ENCODE data around the gene ZNF786. TPM values are rescaled to one million over a fixed set of nuclear protein-coding genes. Genes with fewer than 3 reads are reported as not detected.
A peak's percentile ranks its signal among the peaks of the same experiment; 100 is the strongest.
"Not testable (repeated sequence)": the region's sequence is repeated elsewhere in the genome, so short reads cannot be mapped to it uniquely, and the experiment has no call there.

The ZNF786 gene
- total and polyA plus RNA-seq, 10 of the 15 experiments (the other 5 are each of a cell fraction or from before 2014, with no cell fraction given), result 0.47 to 7.0 (median 4.2) TPM

GRCh38 chr7:149093228-149093627 is 2.7 kb upstream of the ZNF786 start:
- Histone ChIP-seq H3K4me2 (ENCODE audit: control insufficient read depth, insufficient read depth) (0 out of 2 replicates have a peak overlapping the region, but pooled peaks have one; percentile 13), H3K36me3 (ENCODE audit: control insufficient read depth in 2 of 2, insufficient read depth in 2 of 2, low read length in 1 of 2) (no peaks in the 10 kb centered on the region), H3K27ac (ENCODE audit: control insufficient read depth, insufficient read depth) (no peak overlapping the region), H3K4me1 (ENCODE audit: control insufficient read depth, insufficient read depth, low read length) (peaks cover 6% of the 10 kb centered on the region; the same call in 1 of the 2 replicates), H3K27me3 (replicated peaks in 1 of 2; ENCODE audit: control insufficient read depth in 2 of 2, insufficient read depth in 2 of 2, low read length in 1 of 2) (no peaks in the 10 kb centered on the region), H2AFZ (ENCODE audit: control insufficient read depth, low read depth, low read length) (peak overlapping the region; percentile 55), H3K4me3 (no peak overlapping the region), H3K9ac (ENCODE audit: control insufficient read depth, insufficient read depth, low read length) (no peak overlapping the region), H3K9me3 (replicated peaks; ENCODE audit: control insufficient read depth, insufficient read depth, low read length) (no peaks in the 10 kb centered on the region), H3K79me2 (ENCODE audit: control insufficient read depth, insufficient read depth, low read length) (peaks cover 6% of the 10 kb centered on the region), H4K20me1 (ENCODE audit: control insufficient read depth, insufficient read depth) (no peaks in the 10 kb centered on the region)
- in situ Hi-C loops (cut with MboI) (no loop called here), intact Hi-C loops (cut with micrococcal nuclease; ENCODE audit: unreplicated experiment) (no loop called here)
- no TSS peak for BruUV-seq (replicated peaks)
- ChIA-PET POLR2A (no interaction called here), CTCF (interaction anchor here (1.2 to 1.3 kb wide), 2 partner anchors 28 to 88 kb away, joined by 4 read pairs; no protein-coding TSS in a partner anchor), SMC1A (ENCODE audit: uncharacterized antibody, unreplicated experiment) (interaction anchor here (1.4 kb wide), 1 partner anchor 130 kb away, joined by 3 read pairs; no protein-coding TSS in a partner anchor), RAD21 (ENCODE audit: unreplicated experiment) (interaction anchor here (0.7 to 0.8 kb wide), 3 partner anchors 27 to 88 kb away, joined by 3 to 4 read pairs (median 4); partner anchors contain the start of gene ZNF398)
- ATAC-seq (no peak), FAIRE-seq (no peak), DNase-seq (ENCODE audit: low read depth, low spot score) (no peak)
- TF ChIP-seq GATAD2B (conservative IDR thresholded peaks at IDR 0.05; ENCODE audit: low read depth) (no peak), ETV6 (conservative IDR thresholded peaks at IDR 0.05 in 1 of 2, IDR thresholded peaks at IDR 0.05 in 1 of 2; ENCODE audit: borderline replicate concordance in 1 of 2, low read depth in 1 of 2) (no peak), NFYA (IDR thresholded peaks at IDR 0.05; ENCODE audit: borderline replicate concordance, low read depth, low read length) (no peak), LARP7 (IDR thresholded peaks at IDR 0.05) (no peak), E4F1 (IDR thresholded peaks at IDR 0.05; ENCODE audit: borderline replicate concordance, partially characterized antibody) (no peak)
- WGBS (ENCODE audit: insufficient coverage, insufficient replicate concordance, low lambda C conversion rate, missing lambda C conversion rate), result 0% methylated on average over 4 of the region's 4 CpGs

GRCh38 chr7:149092244-149092643 is 1.7 kb upstream of the ZNF786 start:
- H3K4me1 ChIP-seq (ENCODE audit: control insufficient read depth, insufficient read depth, low read length); H3K79me2 ChIP-seq (ENCODE audit: control insufficient read depth, insufficient read depth, low read length); ATAC-seq; H3K36me3 ChIP-seq (ENCODE audit: control insufficient read depth in 2 of 2, insufficient read depth in 2 of 2, low read length in 1 of 2); H3K27ac ChIP-seq (ENCODE audit: control insufficient read depth, insufficient read depth); intact Hi-C loops (cut with micrococcal nuclease; ENCODE audit: unreplicated experiment); RAD21 ChIA-PET (ENCODE audit: unreplicated experiment); BruUV-seq (replicated peaks); H4K20me1 ChIP-seq (ENCODE audit: control insufficient read depth, insufficient read depth); H3K27me3 ChIP-seq (replicated peaks in 1 of 2; ENCODE audit: control insufficient read depth in 2 of 2, insufficient read depth in 2 of 2, low read length in 1 of 2); H3K9ac ChIP-seq (ENCODE audit: control insufficient read depth, insufficient read depth, low read length); H3K4me3 ChIP-seq; H3K4me2 ChIP-seq (ENCODE audit: control insufficient read depth, insufficient read depth); H3K9me3 ChIP-seq (replicated peaks; ENCODE audit: control insufficient read depth, insufficient read depth, low read length); FAIRE-seq; DNase-seq (ENCODE audit: low read depth, low spot score); H2AFZ ChIP-seq (ENCODE audit: control insufficient read depth, low read depth, low read length); in situ Hi-C loops (cut with MboI): not testable (repeated sequence)
- ChIA-PET CTCF (interaction anchor here (1.3 kb wide), 2 partner anchors 21 to 27 kb away, joined by 4 read pairs; no protein-coding TSS in a partner anchor), POLR2A (interaction anchor here (0.7 kb wide), 1 partner anchor 11 kb away, joined by 10 read pairs; no protein-coding TSS in a partner anchor), SMC1A (ENCODE audit: uncharacterized antibody, unreplicated experiment) (interaction anchor here (0.9 to 1.4 kb wide), 2 partner anchors 87 to 129 kb away, joined by 3 read pairs; no protein-coding TSS in a partner anchor)
- WGBS (ENCODE audit: insufficient coverage, insufficient replicate concordance, low lambda C conversion rate, missing lambda C conversion rate), result 93% methylated on average over 16 of the region's 20 CpGs
